HT1080 (cell line): ENCODE data around the gene TMEM80. TPM values are rescaled to one million over a fixed set of nuclear protein-coding genes. Genes with fewer than 3 reads are reported as not detected.
A peak's percentile ranks its signal among the peaks of the same experiment; 100 is the strongest.

Experiments used
- DNase-seq: peaks from one replicate; pipeline ENCODE4 v3.0.0-alpha.2; 2015; ENCODE audit warnings: low read depth
- total RNA-seq: library from RNA; depleted of rRNA; stranded (reverse); fragments of >200 nt; shearing (Covaris generic); gene quantifications from 2 replicates; pipeline ENCODE4 v1.2.3, GENCODE V29; 2014

Gene TMEM80
- total RNA-seq, 1 experiment from 2014 or later, result 27.9 TPM

- DNase-seq, result no peak
These were observed 3.5 kb downstream of the TMEM80 start for GRCh38 chr11:699116-699508.

GRCh38 chr11:699753-700152, 4.1 kb downstream of the TMEM80 start:
- DNase-seq, result no peak

- DNase-seq, result no peak
These were observed 6.3 kb downstream of the TMEM80 start for GRCh38 chr11:701741-702461.

GRCh38 chr11:702462-703461, 7.1 kb downstream of the TMEM80 start:
- DNase-seq, result peak; percentile 76

- DNase-seq, result no peak
These were observed 7.9 kb downstream of the TMEM80 start for GRCh38 chr11:703506-703905.

GRCh38 chr11:704228-704674, 8.6 kb downstream of the TMEM80 start:
- DNase-seq, result no peak

DNA sequence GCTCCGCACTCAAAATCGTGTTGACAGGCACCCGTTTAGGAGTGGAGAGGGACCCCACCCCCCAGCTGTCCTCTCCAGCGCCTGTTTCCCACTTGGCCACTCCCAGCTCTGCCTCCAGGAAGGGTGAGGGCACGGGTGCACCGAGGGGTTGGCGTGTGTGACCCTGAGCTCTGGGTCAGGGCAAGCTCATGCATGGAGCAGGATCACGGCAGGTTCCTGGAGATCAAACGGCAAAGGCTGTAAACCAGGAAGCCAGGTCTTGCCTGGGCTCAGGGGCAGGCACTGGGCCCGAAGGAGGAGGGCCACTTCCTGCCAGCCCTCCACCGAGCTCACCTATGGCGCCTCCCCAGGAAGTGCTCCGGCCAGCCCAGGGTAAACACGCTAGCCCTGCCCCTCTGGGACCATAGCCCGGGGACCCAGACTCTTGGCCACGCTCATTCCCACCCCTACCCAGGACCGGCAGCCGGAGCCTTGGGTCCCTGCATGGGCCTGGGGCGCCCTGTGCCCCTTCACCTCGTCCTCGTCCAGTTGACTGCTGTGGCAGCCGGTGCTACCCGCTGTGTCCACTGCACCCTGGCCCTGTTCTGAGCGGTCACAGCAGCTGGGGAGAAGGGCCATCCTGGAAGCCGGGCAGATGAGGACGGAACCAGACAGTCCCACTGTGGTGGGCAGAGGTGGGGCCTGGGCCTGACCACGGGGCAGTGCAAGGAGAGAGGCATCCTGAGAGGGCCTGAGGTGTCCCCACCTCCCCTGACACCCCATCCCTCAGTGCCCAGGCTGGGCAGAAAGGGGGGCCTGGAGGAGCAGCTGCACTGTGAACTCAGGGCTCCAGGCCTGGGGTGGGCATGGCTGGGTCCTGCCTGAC, 9.4 kb downstream of the TMEM80 start:
- DNase-seq, result no peak

DNA sequence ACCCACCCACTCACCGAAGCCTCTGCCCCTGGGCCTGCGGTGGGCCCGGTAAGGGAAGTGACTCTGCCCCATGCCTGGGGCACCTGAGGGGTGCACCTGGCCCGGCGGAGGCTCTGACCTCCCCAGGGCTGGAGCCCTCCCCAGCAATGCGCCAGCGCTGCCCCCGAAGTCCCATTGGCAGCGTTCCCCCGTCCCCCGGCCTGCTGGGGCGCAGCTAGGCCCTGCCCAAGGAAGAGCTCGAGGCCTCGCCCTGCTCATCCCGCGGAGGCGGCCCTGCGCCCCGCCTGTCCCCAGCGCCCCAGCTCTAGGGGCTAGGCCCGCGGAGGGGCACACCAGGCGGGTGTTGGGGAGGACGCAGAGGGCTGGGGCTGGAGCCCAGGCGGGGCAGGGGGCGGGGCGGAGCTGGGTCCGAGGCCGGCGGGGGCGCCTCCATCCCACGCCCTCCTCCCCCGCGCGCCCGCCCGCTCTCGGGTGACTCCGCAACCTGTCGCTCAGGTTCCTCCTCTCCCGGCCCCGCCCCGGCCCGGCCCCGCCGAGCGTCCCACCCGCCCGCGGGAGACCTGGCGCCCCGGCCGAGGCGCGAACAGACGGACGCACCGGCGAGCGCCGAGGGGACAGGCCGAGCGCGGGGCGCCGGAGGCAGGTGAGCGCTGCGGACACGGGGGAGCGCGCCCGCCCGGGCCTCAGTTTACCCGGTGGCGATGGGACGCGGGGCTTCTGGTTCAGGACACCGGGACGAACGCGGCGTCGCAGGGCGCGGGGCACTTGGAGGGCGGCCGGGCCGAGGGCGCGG, 10.2 kb downstream of the TMEM80 start, which contains the start of gene EPS8L2:
Gene EPS8L2, plus strand, starts transcription at position 586 of the 793 bp plus-strand sequence. CDS start 3,177 bp downstream, outside the sequence.
- no peak for DNase-seq

- peak; percentile 69 for DNase-seq
These were observed 10.9 kb downstream of the TMEM80 start for GRCh38 chr11:706439-706956.

DNA sequence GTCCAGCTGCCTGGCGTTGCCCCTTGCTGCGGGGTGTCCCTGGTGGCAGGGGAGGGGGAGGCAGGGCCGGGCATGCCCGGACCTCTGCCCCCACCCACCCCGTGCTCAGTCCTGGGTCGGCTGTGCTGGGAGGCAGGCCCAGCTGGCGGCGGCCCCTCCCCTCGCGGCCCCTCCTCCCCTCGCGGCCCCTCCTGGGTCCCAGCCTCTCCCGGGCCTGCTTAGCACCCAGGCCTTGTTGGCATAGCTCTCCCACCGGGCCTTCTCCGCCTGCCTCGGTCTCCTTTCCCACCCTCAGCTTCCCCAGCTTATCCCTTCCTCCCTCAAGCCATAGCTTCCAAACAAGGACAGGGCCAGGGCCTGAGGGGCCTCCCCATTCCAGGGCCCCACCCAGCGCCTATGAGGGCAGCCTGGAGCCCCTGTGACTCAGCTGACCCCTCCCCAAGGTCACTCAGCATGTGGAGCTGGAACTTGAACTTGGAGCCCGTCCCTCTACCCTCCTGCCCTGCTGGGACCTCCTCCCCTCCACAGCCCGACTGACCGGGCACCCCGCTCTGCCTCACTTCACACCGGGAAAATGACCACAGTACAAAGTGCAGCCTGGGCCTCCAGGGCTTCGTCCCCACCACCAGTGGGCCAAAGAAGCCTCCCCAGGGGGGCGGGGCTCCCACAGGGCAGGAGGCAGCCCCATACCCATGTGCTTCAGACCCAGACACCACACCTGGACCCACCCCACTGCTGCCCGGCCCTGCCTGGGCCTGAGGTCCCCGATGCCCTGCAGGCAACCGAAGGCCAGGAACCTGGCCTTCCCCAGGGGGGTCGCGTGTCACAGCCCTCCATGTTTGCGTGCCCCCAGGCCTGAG, 11.6 kb downstream of the TMEM80 start:
- DNase-seq, result peak; percentile 61

DNA sequence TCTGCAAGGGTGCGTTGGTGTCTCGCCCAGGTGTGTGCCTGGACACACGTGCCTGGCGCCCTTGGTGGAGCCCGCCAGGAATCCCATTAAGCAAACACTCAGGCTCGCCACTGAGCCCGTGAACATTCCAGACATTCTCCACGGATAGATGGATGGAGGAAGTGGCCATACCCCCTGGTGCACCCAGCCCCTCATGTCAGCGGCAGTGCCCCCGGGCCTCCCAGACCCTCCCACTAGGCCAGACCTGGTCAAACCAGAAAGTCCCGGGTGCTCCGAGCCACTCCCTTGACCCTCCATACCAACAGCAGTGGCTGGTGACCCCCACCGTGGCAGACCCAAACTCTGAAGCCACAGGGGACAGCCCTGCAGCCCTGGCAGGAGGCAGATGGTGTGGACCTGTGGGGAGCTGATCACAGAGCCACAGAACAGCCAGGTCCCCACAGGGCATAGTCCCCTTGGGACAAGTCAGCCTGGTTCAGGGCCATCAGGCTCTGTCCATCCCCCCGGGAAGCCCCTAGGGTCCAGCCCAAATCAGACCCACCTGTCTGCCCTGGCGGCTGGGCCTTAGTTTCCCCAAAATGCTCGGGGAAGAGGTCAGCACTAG, 12.3 kb downstream of the TMEM80 start:
- no peak for DNase-seq

- no peak for DNase-seq
These were observed 12.9 kb downstream of the TMEM80 start for GRCh38 chr11:708511-708910.

DNA sequence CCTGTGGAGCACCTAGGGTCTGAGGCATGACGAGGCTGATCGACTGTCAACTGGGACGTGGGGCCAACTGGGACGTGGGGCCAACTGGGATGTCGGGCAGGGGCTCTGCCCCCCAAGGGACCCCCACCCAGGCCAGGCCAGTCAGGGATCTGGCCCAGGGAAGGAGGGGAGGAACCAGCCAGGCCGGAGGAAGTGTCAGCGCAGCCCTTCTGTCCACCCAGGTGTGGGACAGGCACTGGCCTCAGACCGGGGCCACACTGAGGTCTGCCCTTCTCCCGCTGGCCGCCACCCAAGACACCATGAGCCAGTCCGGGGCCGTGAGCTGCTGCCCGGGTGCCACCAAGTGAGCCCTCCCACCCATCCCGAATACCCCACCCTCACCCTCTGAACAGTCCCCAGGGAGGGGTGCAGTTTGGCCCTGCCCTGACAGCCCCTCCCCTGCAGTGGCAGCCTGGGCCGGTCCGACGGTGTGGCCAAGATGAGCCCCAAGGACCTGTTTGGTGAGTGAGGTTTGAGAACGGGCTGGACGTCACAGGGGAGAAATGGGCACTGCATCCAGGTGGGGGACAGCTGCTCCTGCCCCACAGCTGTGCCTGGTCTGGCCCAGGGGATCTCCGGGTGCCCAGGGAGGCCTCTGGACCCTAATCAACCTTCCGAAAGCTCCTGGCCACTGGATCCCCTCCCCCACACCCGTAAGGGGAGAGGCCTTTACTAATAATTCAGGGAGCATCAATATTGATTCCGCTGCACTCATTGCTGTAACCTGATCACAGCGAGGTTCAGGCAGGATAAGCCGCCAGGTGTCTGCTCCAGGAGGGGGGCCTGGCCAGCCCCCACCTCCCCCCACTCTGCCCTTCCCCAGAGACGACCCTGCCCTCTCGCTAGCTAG, 13.7 kb downstream of the TMEM80 start:
- DNase-seq, result no peak

GRCh38 chr11:714436-714835, 18.8 kb downstream of the TMEM80 start:
- DNase-seq, result no peak

DNA sequence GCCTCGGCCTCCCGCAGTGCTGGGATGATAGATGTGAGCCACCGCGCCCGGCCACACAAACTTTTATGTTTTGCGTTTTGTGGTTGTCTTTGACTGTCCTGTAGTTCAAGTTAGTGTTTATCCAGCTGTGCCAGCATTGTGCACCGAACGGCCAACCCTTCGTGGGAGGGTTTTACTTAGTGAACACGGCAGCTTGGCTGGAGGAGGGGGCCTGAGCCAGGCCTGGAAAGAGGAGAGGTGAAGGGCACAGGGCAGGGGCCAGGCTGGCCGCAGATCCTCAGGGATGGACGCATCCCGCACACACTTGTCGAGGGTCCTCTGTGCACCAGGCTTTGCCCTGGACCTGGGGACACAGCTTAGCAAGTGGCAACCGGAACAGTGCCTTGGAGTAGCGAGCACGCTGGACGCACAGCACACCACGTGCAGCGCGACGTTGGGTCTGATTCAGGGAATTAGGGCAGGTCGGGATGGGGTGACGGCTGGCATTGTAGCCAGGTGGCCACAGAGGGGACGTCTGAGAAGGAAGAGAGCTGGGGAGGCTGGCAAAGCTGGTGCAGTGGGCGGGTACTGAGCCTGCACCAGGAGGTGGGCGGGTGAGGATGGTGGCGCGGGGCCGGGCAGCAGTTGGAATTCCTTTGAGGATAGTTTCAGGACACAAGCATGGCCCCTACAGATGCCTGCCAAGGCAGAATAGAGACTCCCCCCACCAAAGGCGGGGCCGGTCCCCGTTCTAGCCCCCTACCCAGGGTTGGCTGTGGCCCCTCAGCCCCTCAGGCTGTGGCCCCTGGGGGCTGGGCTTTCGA, 23.8 kb downstream of the TMEM80 start:
- no peak for DNase-seq

- no peak for DNase-seq
These were observed 24.5 kb downstream of the TMEM80 start for GRCh38 chr11:720017-720641.
